NT2/D1 (cell line): ENCODE data around the gene CANX.

ENCODE experiments used
- YY1 ChIP-seq: IDR thresholded peaks from 2 replicates; pipeline ENCODE4 v1.6.1; 2011; ENCODE audit not compliant: insufficient read length, insufficient read depth
- ZNF274 ChIP-seq: IDR thresholded peaks from 2 replicates; pipeline ENCODE4 v1.6.1; 2011; ENCODE audit warnings: mild to moderate bottlenecking, low read depth, low read length

DNA sequence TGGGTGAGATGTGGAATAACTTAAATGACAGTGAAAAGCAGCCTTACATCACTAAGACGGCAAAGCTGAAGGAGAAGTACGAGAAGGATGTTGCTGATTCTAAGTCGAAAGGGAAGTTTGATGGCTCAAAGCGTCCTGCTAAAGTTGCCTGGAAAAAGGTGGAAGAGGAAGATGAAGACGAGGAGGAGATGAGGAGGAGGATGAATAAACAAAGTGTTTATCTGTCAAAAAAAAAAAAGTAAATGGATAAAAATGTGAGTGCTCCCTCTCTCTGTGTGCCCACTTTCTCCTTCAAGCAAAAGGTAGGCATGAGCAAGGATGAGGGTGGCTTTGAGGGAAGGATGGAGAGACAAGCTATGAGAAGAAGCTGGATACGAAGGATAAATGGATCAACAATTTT, 4.2 kb upstream of the CANX start:
- TF ChIP-seq ZNF274: no peak
- no peak for TF ChIP-seq YY1
